ENCODE results near the gene ZNF276. TPM values are rescaled to one million over a fixed set of nuclear protein-coding genes. Genes with fewer than 3 reads are reported as not detected.

ZNF276 gene
- polyA plus RNA-seq, 1 donor: 26.1 TPM

- no peak for DNase-seq
These were observed 63.1 kb downstream of the ZNF276 start for GRCh38 chr16:89784406-89784805.

GRCh38 chr16:89785523-89786155, 64.3 kb downstream of the ZNF276 start:
- no peak for DNase-seq

- no peak for DNase-seq
These were observed 65.4 kb downstream of the ZNF276 start for GRCh38 chr16:89786474-89787364.

- DNase-seq: no peak
These were observed 66.0 kb downstream of the ZNF276 start for GRCh38 chr16:89787365-89787805.

Other genes starting within 250 kb of the ZNF276 start
- 105 TPM for gene ANKRD11, start 231.0 kb upstream of the ZNF276 start, polyA plus RNA-seq (ENCODE audit: insufficient read length)
- gene SPG7, start 213.1 kb upstream of the ZNF276 start, polyA plus RNA-seq (ENCODE audit: insufficient read length): 140 TPM
- 1,395 TPM for gene RPL13, start 160.9 kb upstream of the ZNF276 start, polyA plus RNA-seq (ENCODE audit: insufficient read length)
- gene CPNE7, start 145.8 kb upstream of the ZNF276 start, polyA plus RNA-seq (ENCODE audit: insufficient read length): 4.0 TPM
- gene DPEP1, start 107.9 kb upstream of the ZNF276 start, polyA plus RNA-seq (ENCODE audit: insufficient read length): 29.0 TPM
- gene CHMP1A, start 63.8 kb upstream of the ZNF276 start, polyA plus RNA-seq (ENCODE audit: insufficient read length): 56.1 TPM
- 15.5 TPM for gene SPATA33, start 63.7 kb upstream of the ZNF276 start, polyA plus RNA-seq (ENCODE audit: insufficient read length)
- gene CDK10, start 34.8 kb upstream of the ZNF276 start, polyA plus RNA-seq (ENCODE audit: insufficient read length): 122 TPM
- 4.3 TPM for gene SPATA2L, start 19.8 kb upstream of the ZNF276 start, polyA plus RNA-seq (ENCODE audit: insufficient read length)
- 12.6 TPM for gene VPS9D1, start 639 bp upstream of the ZNF276 start, polyA plus RNA-seq (ENCODE audit: insufficient read length)
- gene FANCA, start 95.1 kb downstream of the ZNF276 start, polyA plus RNA-seq (ENCODE audit: insufficient read length): 50.2 TPM
- gene SPIRE2, start 106.9 kb downstream of the ZNF276 start, polyA plus RNA-seq (ENCODE audit: insufficient read length): 15.7 TPM
- gene TCF25, start 152.1 kb downstream of the ZNF276 start, polyA plus RNA-seq (ENCODE audit: insufficient read length): 168 TPM
- gene MC1R, start 197.3 kb downstream of the ZNF276 start, polyA plus RNA-seq (ENCODE audit: insufficient read length): 4.9 TPM
- 8.8 TPM for gene TUBB3, start 201.8 kb downstream of the ZNF276 start, polyA plus RNA-seq (ENCODE audit: insufficient read length)
- gene DEF8, start 227.2 kb downstream of the ZNF276 start, polyA plus RNA-seq (ENCODE audit: insufficient read length): 38.6 TPM